Endothelial cell of umbilical vein (primary cell): ENCODE measurements around the gene CDC42SE2.

ENCODE experiments used
- MYC ChIP-seq: IDR thresholded peaks from one replicate; pipeline ENCODE4 v1.6.1; 2011; ENCODE audit warnings: mild to moderate bottlenecking, low read depth, low read length
- POLR2A ChIP-seq: IDR thresholded peaks from 2 replicates; pipeline ENCODE4 v1.6.1; 2012; ENCODE audit warnings: low read depth, mild to moderate bottlenecking, control low read depth, low read length
- TF ChIP-seq, protein P1 (sequence below), 2 donors: IDR thresholded peaks; 1 replicate in 1 of 2; 2 replicates in 1 of 2; pipeline ENCODE4 v1.5.1; 2011; ENCODE audit warnings: low read length in 2 of 2, mild to moderate bottlenecking in 2 of 2, moderate library complexity in 2 of 2, control low read depth in 1 of 2, inconsistent platforms in 1 of 2, low read depth in 1 of 2; ENCODE audit not compliant: insufficient read depth in 1 of 2; ENCODE audit errors: extremely low read depth in 1 of 2

DNA sequence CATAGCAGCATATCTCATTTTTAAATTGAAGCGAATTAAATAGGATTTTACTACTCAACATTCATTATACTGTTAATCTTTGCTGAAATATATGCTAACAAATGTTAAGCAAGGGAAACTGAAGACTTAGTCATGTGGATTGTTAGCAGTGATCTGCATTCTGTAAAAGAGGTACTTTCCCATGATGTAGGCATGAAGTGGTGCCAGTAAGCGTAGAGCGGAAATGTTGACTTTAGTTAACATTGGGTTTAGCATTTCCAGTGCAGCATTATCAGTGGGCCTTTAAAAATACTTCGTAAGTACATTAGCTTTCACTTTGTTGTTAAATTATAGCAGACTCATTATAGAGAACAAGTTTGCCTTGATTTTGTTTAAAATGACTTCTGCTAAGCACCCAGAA lies 130.3 kb downstream of the CDC42SE2 start:
- TF ChIP-seq, protein P1, sequence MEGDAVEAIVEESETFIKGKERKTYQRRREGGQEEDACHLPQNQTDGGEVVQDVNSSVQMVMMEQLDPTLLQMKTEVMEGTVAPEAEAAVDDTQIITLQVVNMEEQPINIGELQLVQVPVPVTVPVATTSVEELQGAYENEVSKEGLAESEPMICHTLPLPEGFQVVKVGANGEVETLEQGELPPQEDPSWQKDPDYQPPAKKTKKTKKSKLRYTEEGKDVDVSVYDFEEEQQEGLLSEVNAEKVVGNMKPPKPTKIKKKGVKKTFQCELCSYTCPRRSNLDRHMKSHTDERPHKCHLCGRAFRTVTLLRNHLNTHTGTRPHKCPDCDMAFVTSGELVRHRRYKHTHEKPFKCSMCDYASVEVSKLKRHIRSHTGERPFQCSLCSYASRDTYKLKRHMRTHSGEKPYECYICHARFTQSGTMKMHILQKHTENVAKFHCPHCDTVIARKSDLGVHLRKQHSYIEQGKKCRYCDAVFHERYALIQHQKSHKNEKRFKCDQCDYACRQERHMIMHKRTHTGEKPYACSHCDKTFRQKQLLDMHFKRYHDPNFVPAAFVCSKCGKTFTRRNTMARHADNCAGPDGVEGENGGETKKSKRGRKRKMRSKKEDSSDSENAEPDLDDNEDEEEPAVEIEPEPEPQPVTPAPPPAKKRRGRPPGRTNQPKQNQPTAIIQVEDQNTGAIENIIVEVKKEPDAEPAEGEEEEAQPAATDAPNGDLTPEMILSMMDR (IDR thresholded peaks at IDR 0.05; ENCODE audit: extremely low read depth in 1 of 2, insufficient read depth in 1 of 2, low read depth in 1 of 2, low read length in 2 of 2), result no peak
- TF ChIP-seq POLR2A, result no peak
- TF ChIP-seq MYC, result no peak
